ENCODE data around the gene VSTM2L.

DNA sequence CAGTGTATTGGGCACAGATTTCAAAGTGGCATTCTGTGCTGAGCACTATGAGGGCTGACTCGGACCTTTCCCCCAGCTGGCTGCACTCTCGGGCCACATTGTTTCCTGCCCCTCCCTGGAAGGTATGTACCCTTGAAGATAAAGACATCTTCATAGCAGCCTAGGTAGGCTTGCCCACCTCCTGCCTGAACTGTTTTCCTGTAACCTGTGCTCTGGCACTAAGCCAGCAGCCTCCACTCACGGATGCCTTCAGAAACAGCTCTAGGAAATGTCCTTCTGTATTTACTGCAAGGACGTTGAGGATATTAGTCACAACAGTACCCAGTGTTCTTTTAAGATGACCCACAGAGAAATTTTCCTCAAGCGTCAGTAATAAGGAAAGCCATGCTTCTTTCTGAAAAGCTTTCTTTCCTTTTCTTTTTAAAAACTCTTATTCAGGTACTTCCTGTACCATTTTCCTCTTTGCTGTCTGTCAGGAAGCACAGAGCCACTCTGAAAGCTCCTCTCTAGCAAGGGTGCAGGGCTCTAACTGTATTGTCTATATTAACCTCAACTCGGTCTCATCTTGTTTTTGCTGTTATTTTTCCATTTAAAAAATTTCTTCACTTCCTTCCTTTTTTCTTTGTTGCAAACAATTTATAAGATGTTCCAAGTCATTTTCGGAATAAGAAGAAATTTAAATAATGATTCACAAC lies 86.8 kb downstream of the VSTM2L start:
- TF ChIP-seq POLR2AphosphoS5 (IDR thresholded peaks at IDR 0.05; ENCODE audit: low read depth, low read length) (no peak), POLR2A (IDR thresholded peaks at IDR 0.05; ENCODE audit: low read depth, low read length) (no peak)

Data from GM12892 (cell line).